ENCODE data around the gene ITFG1. TPM values are rescaled to one million over a fixed set of nuclear protein-coding genes. Genes with fewer than 3 reads are reported as not detected.
A peak's percentile ranks its signal among the peaks of the same experiment; 100 is the strongest.

The ITFG1 gene
- total and polyA plus RNA-seq, 9 of the 15 experiments (the other 6 are each of a cell fraction or from before 2014, with no cell fraction given): 17.1 to 83.5 (median 35.8) TPM

GRCh38 chr16:47392081-47392480 is 68.8 kb downstream of the ITFG1 start (continued):
- TF ChIP-seq, protein P1, sequence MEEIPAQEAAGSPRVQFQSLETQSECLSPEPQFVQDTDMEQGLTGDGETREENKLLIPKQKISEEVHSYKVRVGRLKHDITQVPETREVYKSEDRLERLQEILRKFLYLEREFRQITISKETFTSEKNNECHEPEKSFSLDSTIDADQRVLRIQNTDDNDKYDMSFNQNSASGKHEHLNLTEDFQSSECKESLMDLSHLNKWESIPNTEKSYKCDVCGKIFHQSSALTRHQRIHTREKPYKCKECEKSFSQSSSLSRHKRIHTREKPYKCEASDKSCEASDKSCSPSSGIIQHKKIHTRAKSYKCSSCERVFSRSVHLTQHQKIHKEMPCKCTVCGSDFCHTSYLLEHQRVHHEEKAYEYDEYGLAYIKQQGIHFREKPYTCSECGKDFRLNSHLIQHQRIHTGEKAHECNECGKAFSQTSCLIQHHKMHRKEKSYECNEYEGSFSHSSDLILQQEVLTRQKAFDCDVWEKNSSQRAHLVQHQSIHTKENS (CRISPR knock-in tag; IDR thresholded peaks at IDR 0.05): no peak
- TF ChIP-seq LCOR (CRISPR knock-in tag; IDR thresholded peaks at IDR 0.05) (no peak), TRIM24 (IDR thresholded peaks at IDR 0.05) (no peak; a peak in 1 of 4 replicates), PRDM10 (IDR thresholded peaks at IDR 0.05; ENCODE audit: partially characterized antibody) (peak; percentile 24), CREM (IDR thresholded peaks at IDR 0.05; ENCODE audit: low read depth) (peak; percentile 47; the same call in 1 of the 2 replicates), ASH1L (IDR thresholded peaks at IDR 0.05; ENCODE audit: borderline replicate concordance, low read depth, partially characterized antibody) (no peak), GATA2 (CRISPR knock-in tag; IDR thresholded peaks at IDR 0.05) (peak; percentile 36; the same call in 1 of the 2 replicates), NR2F6 (CRISPR knock-in tag; IDR thresholded peaks at IDR 0.05) (no peak), ARHGAP35 (IDR thresholded peaks at IDR 0.05; ENCODE audit: partially characterized antibody) (no peak), BRF2 (IDR thresholded peaks at IDR 0.05; ENCODE audit: borderline replicate concordance, insufficient read depth, insufficient read length) (no peak), SREBF2 (CRISPR knock-in tag; IDR thresholded peaks at IDR 0.05) (no peak), ETV5 (CRISPR knock-in tag; IDR thresholded peaks at IDR 0.05; ENCODE audit: low read depth) (no peak), TRIM25 (IDR thresholded peaks at IDR 0.05; ENCODE audit: borderline replicate concordance) (no peak), ELK1 (CRISPR knock-in tag; IDR thresholded peaks at IDR 0.05) (no peak), ZNF232 (CRISPR knock-in tag; IDR thresholded peaks at IDR 0.05) (no peak)
- TF ChIP-seq, protein P2, sequence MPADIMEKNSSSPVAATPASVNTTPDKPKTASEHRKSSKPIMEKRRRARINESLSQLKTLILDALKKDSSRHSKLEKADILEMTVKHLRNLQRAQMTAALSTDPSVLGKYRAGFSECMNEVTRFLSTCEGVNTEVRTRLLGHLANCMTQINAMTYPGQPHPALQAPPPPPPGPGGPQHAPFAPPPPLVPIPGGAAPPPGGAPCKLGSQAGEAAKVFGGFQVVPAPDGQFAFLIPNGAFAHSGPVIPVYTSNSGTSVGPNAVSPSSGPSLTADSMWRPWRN (IDR thresholded peaks at IDR 0.05; ENCODE audit: low read depth): peak; percentile 58; the same call in 1 of the 2 replicates
- TF ChIP-seq, protein P3, sequence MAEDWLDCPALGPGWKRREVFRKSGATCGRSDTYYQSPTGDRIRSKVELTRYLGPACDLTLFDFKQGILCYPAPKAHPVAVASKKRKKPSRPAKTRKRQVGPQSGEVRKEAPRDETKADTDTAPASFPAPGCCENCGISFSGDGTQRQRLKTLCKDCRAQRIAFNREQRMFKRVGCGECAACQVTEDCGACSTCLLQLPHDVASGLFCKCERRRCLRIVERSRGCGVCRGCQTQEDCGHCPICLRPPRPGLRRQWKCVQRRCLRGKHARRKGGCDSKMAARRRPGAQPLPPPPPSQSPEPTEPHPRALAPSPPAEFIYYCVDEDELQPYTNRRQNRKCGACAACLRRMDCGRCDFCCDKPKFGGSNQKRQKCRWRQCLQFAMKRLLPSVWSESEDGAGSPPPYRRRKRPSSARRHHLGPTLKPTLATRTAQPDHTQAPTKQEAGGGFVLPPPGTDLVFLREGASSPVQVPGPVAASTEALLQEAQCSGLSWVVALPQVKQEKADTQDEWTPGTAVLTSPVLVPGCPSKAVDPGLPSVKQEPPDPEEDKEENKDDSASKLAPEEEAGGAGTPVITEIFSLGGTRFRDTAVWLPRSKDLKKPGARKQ (CRISPR knock-in tag; IDR thresholded peaks at IDR 0.05): no peak
